K562 (cell line): ENCODE measurements around the gene MLLT3.

Experiments
- BRCA1 ChIP-seq, 2 experiments: fragments of 450-650 bp in 1 of 2; sonication (generic) in 1 of 2; formaldehyde crosslinking in 1 of 2; IDR thresholded peaks; 2 replicates each; pipeline versions ENCODE4 v1.5.0 to v1.6.1; 2017 to 2020; ENCODE audit warnings: mild to moderate bottlenecking in 1 of 2, missing genetic modification reagents in 1 of 2
- CHD1 ChIP-seq: fragments of 200-600 bp; sonication (generic); IDR thresholded peaks from one replicate; pipeline ENCODE4 v1.6.1; 2012; ENCODE audit warnings: mild to moderate bottlenecking, moderate library complexity, low read length, inconsistent platforms
- EZH2 ChIP-seq: IDR thresholded peaks from 2 replicates; pipeline ENCODE4 v1.6.1; 2012; ENCODE audit warnings: low read depth, mild to moderate bottlenecking, inconsistent platforms, low read length, borderline replicate concordance
- HNRNPLL ChIP-seq: fragments of 200-400 bp; formaldehyde crosslinking; IDR thresholded peaks from 2 replicates; pipeline ENCODE4 v1.6.1; 2017; ENCODE audit warnings: low read length, low read depth, mild to moderate bottlenecking; ENCODE audit not compliant: poor library complexity, severe bottlenecking
- KDM5B ChIP-seq: fragments of 200-600 bp; sonication (generic); IDR thresholded peaks from 2 replicates; pipeline ENCODE4 v1.6.1; 2012; ENCODE audit warnings: low read depth, mild to moderate bottlenecking, moderate library complexity, low read length, control low read depth, inconsistent platforms; ENCODE audit not compliant: insufficient replicate concordance
- NR2C2 ChIP-seq, 2 experiments: fragments of 200-800 bp in 1 of 2; sonication (Bioruptor generic) in 1 of 2; sonication (generic) in 1 of 2; formaldehyde crosslinking in 1 of 2; IDR thresholded peaks; 2 replicates each; pipeline versions ENCODE4 v1.6.1 to v1.8.0; 2016 to 2022; ENCODE audit warnings: mild to moderate bottlenecking in 1 of 2, missing compliant biosample characterization in 1 of 2, missing genetic modification characterization in 1 of 2, missing genetic modification reagents in 1 of 2
- POLR2AphosphoS5 ChIP-seq: IDR thresholded peaks from 2 replicates; pipeline ENCODE4 v1.6.1; 2011; ENCODE audit warnings: mild to moderate bottlenecking, low read depth, low read length, moderate library complexity; ENCODE audit not compliant: control insufficient read depth, insufficient read depth
- SP1 ChIP-seq: sonication (generic); formaldehyde crosslinking; IDR thresholded peaks from 2 replicates; pipeline ENCODE4 v1.8.1; 2022; ENCODE audit warnings: mild to moderate bottlenecking, missing genetic modification reagents
- YY1 ChIP-seq, 3 experiments: IDR thresholded peaks; 2 replicates each; pipeline ENCODE4 v1.6.1; 2011; ENCODE audit warnings: low read length in 2 of 3, mild to moderate bottlenecking in 2 of 3, moderate library complexity in 2 of 3, borderline replicate concordance in 1 of 3, control low read depth in 1 of 3, low read depth in 1 of 3; ENCODE audit not compliant: insufficient read depth in 3 of 3, insufficient replicate concordance in 2 of 3, control insufficient read depth in 1 of 3, insufficient read length in 1 of 3; ENCODE audit errors: extremely low read depth in 1 of 3
- ZBED1 ChIP-seq: IDR thresholded peaks from 2 replicates; pipeline ENCODE4 v1.6.1; 2014
- TF ChIP-seq, protein P1 (sequence below): fragments of 250-450 bp; sonication (Bioruptor Pico); IDR thresholded peaks from 2 replicates; pipeline ENCODE4 v1.5.1; 2021; ENCODE audit warnings: mild to moderate bottlenecking
- TF ChIP-seq, protein P2 (sequence below), 3 experiments: IDR thresholded peaks in 2 of 3; conservative IDR thresholded peaks in 1 of 3; 2 replicates each; pipeline ENCODE4 v1.5.1; 2011 to 2012; ENCODE audit warnings: low read length in 3 of 3, mild to moderate bottlenecking in 3 of 3, control low read depth in 2 of 3, improper control_type of control experiment in 1 of 3, inconsistent platforms in 1 of 3, low read depth in 1 of 3, mixed read lengths in 1 of 3, moderate library complexity in 1 of 3; ENCODE audit not compliant: insufficient read depth in 2 of 3
- TF ChIP-seq, protein P3 (sequence below), 2 experiments: fragments of 450-650 bp; formaldehyde crosslinking in 1 of 2; IDR thresholded peaks; 2 replicates each; pipeline versions ENCODE4 v1.4.0 to v1.6.1; 2014 to 2020; ENCODE audit warnings: mild to moderate bottlenecking in 2 of 2, borderline replicate concordance in 1 of 2, low read depth in 1 of 2
- TF ChIP-seq, protein P4 (sequence below): fragments of 450-650 bp; IDR thresholded peaks from 2 replicates; pipeline ENCODE4 v1.6.1; 2016

DNA sequence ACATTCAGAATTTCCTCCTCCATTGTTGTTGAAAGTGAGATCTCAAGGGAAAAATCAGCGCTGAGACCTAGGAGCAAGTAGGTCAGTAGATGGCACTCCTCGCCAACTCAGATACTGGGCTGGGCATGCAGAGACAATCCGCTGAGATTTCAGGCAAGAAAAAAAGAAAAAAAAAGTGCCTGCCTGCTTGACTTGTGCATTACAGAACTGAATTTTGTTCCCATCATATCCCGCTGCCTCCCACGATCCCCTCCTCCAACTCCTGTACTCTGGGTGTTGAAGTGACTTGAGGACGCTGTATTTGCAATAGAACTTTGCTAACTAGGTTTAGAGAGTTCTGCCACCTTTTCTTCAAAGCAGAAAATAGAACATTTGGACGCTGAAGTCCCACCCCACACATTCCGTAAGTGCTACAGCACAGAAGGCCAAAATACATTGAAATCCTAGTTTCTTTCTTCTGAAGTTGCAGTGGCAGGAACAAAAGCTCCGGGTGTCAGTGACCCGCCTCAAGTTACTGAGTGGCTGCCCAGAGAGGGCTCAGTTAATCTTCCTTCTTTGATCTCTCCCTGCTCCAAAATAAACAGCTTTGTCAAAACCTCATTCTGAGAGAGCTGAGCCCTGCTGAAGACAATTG lies 265.8 kb downstream of the MLLT3 start:
- no peak for TF ChIP-seq ZBED1
- TF ChIP-seq HNRNPLL: no peak
- TF ChIP-seq, protein P1, sequence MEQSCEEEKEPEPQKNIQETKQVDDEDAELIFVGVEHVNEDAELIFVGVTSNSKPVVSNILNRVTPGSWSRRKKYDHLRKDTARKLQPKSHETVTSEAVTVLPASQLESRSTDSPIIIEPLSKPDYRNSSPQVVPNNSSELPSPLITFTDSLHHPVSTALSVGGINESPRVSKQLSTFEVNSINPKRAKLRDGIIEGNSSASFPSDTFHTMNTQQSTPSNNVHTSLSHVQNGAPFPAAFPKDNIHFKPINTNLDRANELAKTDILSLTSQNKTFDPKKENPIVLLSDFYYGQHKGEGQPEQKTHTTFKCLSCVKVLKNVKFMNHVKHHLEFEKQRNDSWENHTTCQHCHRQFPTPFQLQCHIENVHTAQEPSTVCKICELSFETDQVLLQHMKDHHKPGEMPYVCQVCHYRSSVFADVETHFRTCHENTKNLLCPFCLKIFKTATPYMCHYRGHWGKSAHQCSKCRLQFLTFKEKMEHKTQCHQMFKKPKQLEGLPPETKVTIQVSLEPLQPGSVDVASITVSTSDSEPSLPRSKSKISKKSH (CRISPR knock-in tag): no peak
- TF ChIP-seq KDM5B: no peak
- no peak for TF ChIP-seq NR2C2 (CRISPR knock-in tag; IDR thresholded peaks at IDR 0.05)
- no peak for TF ChIP-seq NR2C2 (tag; IDR thresholded peaks at IDR 0.05)
- TF ChIP-seq, protein P2, sequence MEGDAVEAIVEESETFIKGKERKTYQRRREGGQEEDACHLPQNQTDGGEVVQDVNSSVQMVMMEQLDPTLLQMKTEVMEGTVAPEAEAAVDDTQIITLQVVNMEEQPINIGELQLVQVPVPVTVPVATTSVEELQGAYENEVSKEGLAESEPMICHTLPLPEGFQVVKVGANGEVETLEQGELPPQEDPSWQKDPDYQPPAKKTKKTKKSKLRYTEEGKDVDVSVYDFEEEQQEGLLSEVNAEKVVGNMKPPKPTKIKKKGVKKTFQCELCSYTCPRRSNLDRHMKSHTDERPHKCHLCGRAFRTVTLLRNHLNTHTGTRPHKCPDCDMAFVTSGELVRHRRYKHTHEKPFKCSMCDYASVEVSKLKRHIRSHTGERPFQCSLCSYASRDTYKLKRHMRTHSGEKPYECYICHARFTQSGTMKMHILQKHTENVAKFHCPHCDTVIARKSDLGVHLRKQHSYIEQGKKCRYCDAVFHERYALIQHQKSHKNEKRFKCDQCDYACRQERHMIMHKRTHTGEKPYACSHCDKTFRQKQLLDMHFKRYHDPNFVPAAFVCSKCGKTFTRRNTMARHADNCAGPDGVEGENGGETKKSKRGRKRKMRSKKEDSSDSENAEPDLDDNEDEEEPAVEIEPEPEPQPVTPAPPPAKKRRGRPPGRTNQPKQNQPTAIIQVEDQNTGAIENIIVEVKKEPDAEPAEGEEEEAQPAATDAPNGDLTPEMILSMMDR (IDR thresholded peaks at IDR 0.05 in 2 of 3, conservative IDR thresholded peaks at IDR 0.05 in 1 of 3; ENCODE audit: insufficient read depth in 2 of 3, low read depth in 1 of 3, low read length in 3 of 3): 0 out of 6 replicates have a peak, but pooled peaks of 1 of the 3 experiments have one; percentile 4
- no peak for TF ChIP-seq SP1 (CRISPR knock-in tag)
- TF ChIP-seq, protein P3, sequence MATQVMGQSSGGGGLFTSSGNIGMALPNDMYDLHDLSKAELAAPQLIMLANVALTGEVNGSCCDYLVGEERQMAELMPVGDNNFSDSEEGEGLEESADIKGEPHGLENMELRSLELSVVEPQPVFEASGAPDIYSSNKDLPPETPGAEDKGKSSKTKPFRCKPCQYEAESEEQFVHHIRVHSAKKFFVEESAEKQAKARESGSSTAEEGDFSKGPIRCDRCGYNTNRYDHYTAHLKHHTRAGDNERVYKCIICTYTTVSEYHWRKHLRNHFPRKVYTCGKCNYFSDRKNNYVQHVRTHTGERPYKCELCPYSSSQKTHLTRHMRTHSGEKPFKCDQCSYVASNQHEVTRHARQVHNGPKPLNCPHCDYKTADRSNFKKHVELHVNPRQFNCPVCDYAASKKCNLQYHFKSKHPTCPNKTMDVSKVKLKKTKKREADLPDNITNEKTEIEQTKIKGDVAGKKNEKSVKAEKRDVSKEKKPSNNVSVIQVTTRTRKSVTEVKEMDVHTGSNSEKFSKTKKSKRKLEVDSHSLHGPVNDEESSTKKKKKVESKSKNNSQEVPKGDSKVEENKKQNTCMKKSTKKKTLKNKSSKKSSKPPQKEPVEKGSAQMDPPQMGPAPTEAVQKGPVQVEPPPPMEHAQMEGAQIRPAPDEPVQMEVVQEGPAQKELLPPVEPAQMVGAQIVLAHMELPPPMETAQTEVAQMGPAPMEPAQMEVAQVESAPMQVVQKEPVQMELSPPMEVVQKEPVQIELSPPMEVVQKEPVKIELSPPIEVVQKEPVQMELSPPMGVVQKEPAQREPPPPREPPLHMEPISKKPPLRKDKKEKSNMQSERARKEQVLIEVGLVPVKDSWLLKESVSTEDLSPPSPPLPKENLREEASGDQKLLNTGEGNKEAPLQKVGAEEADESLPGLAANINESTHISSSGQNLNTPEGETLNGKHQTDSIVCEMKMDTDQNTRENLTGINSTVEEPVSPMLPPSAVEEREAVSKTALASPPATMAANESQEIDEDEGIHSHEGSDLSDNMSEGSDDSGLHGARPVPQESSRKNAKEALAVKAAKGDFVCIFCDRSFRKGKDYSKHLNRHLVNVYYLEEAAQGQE (IDR thresholded peaks at IDR 0.05; ENCODE audit: borderline replicate concordance): no peak
- TF ChIP-seq, protein P3 (CRISPR knock-in tag; IDR thresholded peaks at IDR 0.05; ENCODE audit: low read depth): no peak
- TF ChIP-seq, protein P4, sequence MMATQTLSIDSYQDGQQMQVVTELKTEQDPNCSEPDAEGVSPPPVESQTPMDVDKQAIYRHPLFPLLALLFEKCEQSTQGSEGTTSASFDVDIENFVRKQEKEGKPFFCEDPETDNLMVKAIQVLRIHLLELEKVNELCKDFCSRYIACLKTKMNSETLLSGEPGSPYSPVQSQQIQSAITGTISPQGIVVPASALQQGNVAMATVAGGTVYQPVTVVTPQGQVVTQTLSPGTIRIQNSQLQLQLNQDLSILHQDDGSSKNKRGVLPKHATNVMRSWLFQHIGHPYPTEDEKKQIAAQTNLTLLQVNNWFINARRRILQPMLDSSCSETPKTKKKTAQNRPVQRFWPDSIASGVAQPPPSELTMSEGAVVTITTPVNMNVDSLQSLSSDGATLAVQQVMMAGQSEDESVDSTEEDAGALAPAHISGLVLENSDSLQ: no peak
- TF ChIP-seq YY1 (IDR thresholded peaks at IDR 0.05; ENCODE audit: borderline replicate concordance in 1 of 3, control insufficient read depth in 1 of 3, extremely low read depth in 1 of 3, insufficient read depth in 3 of 3, insufficient read length in 1 of 3, insufficient replicate concordance in 2 of 3, low read depth in 1 of 3, low read length in 2 of 3): no peak
- no peak for TF ChIP-seq EZH2
- TF ChIP-seq BRCA1 (IDR thresholded peaks at IDR 0.05): no peak
- no peak for TF ChIP-seq BRCA1 (CRISPR knock-in tag; IDR thresholded peaks at IDR 0.05)
- no peak for TF ChIP-seq CHD1
- no peak for TF ChIP-seq POLR2AphosphoS5
